ENCODE measurements around the gene MIOX.

The MIOX gene

GRCh38 chr22:50473088-50473487, 13.6 kb upstream of the MIOX start:
- no peak for DNase-seq (ENCODE audit: low spot score)

DNA sequence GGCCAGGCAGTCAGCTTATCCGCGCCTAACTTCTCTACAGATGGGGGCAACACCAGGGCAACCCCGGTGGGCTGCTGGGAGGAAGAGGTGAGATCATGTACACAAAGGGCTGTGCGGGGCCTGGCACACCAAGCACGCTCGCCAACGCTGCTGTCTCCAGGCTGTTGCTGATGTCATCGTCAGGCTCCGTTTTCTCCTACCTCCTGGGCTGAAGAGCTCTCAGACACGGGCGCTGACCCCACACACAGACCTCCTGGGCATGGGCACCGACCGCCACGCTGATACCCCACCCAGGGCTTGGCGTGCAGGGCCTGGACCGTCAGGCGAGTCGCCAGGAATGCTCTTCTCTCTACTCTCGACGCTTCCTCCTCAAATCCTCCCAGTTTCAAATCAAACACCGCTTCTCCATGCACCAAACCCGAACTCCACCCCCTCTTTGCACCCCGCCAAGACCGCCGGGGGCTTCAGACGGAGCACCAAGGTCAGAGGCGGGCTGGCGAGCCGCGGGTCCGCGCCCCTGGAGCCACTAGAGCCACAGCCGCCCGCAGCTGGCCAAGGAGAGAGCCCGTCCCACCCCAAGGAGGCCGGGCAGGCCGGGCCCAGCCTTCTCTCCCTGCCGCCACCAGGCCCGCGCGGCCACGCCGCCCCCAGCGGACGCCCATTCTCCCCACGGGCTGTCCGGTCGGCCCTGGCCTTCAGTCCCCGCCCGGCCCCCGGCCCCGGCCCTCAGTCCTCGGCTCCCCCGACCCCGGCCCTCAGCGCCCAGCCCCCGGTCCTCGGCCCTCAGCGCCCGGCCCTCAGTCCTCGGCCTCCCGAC, 12.6 kb upstream of the MIOX start:
- DNase-seq (ENCODE audit: low spot score), result no peak

- peak; percentile 84 for DNase-seq (ENCODE audit: low spot score)
These were observed 11.7 kb upstream of the MIOX start, which contains the start of gene SBF1 for GRCh38 chr22:50474710-50475651. Gene SBF1, minus strand, starts transcription at chr22:50475035. Its CDS starts 195 bp downstream, at chr22:50474840.

DNA sequence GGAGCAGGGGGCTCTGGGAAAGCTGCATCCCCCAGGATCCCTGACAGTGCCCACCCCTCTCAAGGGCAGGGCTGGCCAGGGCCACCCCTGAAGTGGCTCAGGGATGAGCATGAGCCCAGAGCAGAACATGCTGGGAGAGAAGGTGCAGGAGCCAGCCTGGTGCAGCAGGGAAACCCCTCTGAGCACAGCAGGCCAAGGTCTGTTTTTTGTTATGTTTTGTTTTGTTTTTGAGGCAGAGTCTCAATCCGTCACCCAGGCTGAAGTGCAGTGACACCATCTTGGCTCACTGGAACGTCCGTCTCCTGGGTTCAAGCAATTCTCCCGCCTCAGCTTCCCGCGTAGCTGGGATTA, 11.0 kb upstream of the MIOX start:
- no peak for DNase-seq (ENCODE audit: low spot score)

DNA sequence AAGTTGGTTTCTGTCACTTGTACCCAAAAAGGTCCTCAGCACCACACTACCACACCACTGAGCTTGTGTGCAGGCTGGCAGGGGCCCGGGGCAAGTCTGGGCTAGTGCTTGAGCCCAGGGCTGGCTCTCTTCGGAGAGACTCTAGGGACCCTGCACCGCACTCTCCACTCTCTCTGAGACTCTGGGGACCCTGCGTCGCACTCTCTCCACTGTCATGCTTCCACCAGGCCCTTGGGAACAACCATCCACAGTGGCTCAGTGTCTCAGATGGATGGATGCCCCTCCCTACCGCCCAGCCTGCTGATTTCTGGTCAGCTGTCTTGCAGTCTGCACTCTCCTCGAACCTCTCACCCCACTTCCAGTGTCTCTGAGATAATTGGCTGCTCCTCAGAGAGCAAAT, 9.8 kb upstream of the MIOX start:
- no peak for DNase-seq (ENCODE audit: low spot score)

GRCh38 chr22:50477923-50478322, 8.7 kb upstream of the MIOX start:
- no peak for DNase-seq (ENCODE audit: low spot score)

DNA sequence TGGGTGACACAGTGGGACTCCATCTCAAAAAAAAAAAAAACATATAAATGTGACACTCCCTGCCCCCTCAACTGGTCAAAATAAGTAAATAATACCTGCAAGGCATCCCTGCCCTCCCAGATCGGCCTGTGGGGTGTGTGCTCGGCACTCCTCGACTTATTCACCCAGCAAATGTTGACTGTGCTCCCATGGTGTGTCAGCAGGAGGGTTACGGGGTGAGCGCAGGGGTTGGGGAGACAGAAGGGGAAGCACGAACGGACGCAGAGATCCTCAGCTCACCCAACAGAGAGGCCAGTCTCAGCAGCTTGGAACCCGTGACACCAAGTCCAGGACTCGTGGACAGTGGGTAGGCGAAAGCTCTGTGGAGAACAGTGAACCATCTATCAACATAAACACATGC, 6.9 kb upstream of the MIOX start:
- DNase-seq (ENCODE audit: low spot score), result no peak

DNA sequence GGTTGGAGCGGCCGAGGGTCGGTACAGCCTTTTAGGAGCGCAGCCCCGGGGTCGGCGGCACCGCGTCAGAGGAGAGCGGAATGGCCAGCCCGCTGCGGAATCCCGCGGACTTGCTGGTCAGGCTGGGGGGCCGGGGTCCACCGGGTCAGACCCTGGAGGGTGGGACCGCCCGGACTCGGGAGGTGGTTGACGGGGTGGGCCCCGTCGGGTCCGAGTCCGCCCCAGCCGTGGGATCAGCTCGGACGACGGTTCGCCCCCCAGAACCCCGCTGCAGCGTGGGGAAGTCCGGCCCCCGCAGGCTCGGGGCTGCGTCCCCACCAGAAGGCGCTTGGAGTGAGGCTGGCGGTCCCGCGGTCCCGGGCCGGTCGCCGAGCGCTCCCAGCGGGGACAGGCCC, 5.6 kb upstream of the MIOX start:
- DNase-seq (ENCODE audit: low spot score), result no peak

GRCh38 chr22:50481440-50482106, 5.1 kb upstream of the MIOX start, which contains the start of gene ADM2:
Gene ADM2, plus strand, starts transcription at chr22:50481543. Its CDS starts 305 bp downstream, at chr22:50481848.
- DNase-seq (ENCODE audit: low spot score), result no peak

DNA sequence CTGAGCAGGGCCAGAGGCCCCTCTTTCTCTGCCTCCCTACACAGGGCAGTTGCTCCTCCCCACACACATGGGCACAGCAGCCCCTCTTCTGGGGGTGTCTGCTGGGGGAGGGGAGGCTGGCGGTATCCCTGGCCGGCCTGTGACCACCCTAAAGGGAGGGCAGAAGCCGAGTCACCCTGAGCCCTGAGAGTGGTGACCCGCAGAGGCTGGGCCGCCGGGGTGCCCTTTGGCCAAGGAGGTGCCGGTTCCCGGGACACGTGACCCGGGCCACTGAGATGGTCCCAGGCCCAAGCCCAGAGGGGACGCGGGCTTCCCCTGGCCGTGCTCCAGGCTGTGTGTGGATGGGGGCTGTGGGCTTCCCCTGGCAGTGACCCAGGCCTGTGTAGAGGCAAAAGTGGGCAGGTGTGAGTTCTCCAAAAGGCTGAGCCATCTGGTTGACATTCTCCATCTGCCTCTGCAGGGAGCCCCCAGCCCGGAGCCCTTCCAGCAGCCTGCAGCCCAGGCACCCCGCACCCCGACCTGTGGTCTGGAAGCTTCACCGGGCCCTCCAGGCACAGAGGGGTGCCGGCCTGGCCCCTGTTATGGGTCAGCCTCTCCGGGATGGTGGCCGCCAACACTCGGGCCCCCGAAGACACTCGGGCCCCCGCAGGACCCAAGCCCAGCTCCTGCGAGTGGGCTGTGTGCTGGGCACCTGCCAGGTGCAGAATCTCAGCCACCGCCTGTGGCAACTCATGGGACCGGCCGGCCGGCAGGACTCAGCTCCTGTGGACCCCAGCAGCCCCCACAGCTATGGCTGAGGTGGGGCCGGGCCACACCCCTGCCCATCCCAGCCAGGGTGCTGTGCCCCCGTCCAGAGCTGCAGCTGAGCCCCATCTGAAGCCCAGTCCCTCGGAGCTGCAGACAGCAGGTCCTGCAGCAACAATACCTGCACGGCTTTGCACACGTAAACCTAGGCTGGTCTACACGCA, 4.3 kb upstream of the MIOX start:
- DNase-seq (ENCODE audit: low spot score), result no peak

GRCh38 chr22:50483106-50483505, 3.6 kb upstream of the MIOX start:
- no peak for DNase-seq (ENCODE audit: low spot score)

DNA sequence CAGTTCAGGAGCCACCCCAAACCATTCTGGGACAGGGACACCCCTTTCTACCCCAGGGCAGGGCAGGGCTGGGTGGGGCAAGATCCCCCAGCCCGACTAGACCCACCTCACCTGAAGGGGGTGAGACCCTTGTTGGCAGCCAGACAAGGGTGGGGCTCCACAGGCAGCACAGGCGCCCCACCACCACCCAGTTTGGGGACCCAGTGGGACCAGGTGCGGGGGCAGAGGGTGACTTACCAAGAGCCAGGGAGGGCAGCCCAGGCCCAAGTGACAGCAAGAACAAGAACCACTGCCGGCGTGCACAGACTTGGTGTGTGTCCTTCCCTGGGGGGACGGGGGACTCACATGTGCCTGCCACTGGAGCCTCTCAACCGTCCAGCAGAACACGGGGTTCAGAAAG, 3.1 kb upstream of the MIOX start:
- no peak for DNase-seq (ENCODE audit: low spot score)

DNA sequence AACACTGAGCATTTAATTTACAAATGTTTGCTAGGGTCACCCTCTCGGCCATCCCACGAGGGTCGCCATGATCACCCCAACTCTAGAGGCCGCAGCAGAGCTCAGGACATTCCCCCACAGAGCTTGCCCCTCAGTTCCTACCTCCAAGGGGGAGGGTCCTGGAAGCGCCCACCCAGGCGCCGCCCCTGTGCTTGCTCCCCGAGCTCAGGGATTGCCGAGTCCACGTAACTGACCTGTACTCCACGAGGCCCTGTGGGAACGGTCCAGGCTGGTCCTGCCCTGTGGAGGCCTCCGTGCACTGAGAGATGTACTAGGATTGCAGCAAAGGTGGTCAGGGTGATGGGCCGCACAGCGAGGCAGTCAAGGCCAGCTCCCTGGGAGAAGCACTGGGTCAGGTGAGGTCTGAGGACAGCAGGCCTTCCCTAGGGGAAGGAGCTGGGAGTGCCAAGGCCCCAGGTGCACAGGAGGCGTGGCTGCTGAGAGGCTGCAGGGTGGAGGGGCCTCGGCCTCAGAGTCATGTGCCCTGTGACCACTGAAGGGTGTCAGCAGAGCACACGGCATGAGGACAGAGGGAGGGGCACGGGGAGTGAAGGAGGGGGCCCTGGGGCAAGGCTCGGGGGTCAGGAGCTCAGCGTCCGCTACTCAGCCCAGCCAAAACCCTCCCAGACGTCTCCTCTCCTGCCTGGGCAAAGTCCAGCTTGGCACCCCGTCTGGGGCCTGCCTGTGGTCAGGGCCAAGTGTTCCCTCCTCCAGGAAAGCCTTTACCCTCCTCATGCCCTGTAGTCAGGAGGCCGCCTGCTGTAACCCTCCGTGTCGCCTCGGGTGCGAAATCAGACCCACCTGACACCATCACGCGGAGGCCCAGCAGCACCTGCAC, 2.4 kb upstream of the MIOX start:
- DNase-seq (ENCODE audit: low spot score), result no peak

DNA sequence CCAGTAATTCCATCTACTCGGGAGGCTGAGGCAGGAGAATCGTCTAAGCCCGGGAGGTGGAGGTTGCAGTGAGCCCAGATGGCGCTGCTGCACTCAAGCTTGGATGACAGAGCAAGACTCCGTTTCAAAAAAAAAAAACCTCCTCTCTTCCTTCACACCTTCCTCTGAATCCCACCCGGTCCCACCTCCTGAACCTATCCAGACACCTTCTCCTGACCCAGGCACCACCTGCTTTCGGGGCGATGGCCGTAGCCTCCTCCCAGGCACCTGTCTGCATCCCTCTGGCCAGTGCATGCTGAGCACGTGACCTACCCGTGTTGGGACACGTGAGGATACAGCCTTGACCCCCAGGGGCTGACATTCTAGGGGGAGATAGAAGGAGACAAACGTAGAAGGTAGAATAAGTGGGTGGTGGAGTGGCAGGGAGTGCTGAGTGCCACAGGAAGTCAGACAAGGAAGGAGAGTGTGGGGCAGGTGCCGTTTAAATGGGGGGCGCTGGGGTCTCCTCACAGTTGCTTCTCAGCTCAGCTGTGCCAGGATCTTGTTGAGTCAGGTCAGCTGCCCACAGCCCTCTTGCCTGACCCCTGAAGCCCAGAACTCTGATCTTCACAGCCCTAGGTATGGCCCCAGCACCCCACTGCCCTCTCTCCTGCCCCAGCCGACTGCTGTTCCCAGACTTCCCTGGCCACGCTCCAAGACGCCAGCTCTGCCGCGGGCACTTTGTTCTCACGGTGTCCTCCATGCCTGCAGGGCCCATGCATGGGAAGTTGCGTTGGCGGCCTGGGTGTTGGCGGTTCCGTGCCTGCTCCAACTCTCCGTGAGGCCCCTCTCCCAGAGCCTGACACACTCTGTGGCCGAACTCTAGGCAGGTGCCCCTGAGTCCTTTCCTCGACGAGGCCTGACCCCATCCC, 1.2 kb upstream of the MIOX start:
- no peak for DNase-seq (ENCODE audit: low spot score)

GRCh38 chr22:50487290-50488005, 789 bp downstream of the MIOX start:
- no peak for DNase-seq (ENCODE audit: low spot score)

DNA sequence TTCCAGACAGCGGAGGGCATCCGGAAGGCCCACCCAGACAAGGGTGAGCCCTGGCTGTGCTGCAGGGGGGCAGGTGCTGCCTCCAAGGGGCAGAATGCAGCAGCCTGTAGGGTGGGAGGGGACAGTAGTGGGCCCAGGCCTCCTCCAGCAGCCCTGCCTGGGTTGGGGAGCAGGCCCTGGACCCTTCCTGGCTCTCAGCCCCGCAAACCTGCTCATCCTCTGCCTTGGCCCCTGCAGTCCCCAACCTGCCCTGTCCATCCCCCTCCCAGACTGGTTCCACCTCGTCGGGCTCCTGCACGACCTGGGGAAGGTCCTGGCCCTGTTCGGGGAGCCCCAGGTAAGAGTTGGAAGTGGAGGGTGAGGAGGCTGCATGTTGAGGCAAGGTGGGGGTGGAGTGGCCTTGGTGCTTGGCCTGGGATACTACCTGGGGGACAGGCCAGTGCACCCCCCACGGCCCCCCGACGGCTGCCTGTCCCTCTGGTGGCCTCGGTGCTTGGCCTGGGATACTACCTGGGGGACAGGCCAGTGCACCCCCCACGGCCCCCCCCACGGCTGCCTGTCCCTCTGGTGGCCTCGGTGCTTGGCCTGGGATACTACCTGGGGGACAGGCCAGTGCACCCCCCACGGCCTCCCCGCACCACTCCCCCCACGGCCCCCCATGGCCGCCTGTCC, 1.5 kb downstream of the MIOX start:
- no peak for DNase-seq (ENCODE audit: low spot score)

DNA sequence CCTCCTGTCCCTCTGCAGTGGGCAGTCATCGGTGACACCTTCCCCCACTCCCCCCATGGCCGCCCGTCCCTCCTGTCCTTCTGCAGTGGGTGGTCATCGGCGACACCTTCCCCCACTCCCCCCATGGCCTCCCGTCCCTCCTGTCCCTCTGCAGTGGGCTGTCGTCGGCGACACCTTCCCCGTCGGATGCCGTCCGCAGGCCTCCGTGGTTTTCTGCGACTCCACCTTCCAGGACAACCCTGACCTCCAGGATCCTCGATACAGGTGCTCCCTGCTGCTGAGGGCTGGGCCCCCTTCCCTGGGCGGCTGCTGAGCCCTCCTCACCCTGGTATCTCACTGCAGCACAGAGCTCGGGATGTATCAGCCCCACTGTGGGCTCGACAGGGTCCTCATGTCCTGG, 2.2 kb downstream of the MIOX start:
- DNase-seq (ENCODE audit: low spot score), result no peak

Data from SK-N-DZ (cell line).